K562 (cell line): ENCODE data around the gene BZW2. TPM values are rescaled to one million over a fixed set of nuclear protein-coding genes. Genes with fewer than 3 reads are reported as not detected.

Experiments
- ATAC-seq: fragments of 200-7000 bp; cut with Tn5 transposase; 3 replicates; pipeline ENCODE4 v1.9.1; 2020; ENCODE audit warnings: moderate library complexity
- BruUV-seq: library from RNA; stranded (reverse); fragments of 400-500 nt; replicated peaks from 2 replicates; lab custom pipeline; 2021; lab: Mats Ljungman, UMichigan
- CTCF ChIA-PET: fragments of 300-600 bp; formaldehyde crosslinking; extraction: SDS; loops from one replicate; lab custom pipeline; 2021; ENCODE audit warnings: low intra/inter-chr PET ratio; lab: Yijun Ruan, JAX
- POLR2A ChIA-PET: fragments of 300-600, 350-650 bp; sonication (Branson Sonifier 250); formaldehyde crosslinking; extraction: SDS; loops from one replicate; lab custom pipeline; 2021; ENCODE audit warnings: antibody characterized with exemption, inconsistent platforms; lab: Yijun Ruan, JAX
- DNase-seq, 4 experiments: peaks; one replicate each; pipeline versions ENCODE4 v3.0.0 to v3.0.0-alpha.2; 2011 to 2018; ENCODE audit warnings: low spot score in 3 of 4, mixed read lengths in 3 of 4; ENCODE audit errors: extremely low read depth in 1 of 4
- FAIRE-seq: peaks from 2 replicates; lab custom pipeline; 2011; peaks lifted over from hg19 to GRCh38; lab: Jason Lieb, UNC
- H2AFZ ChIP-seq: 2 replicates; pipeline ENCODE4 v1.6.0; 2011; ENCODE audit warnings: low read depth, low read length, control low read depth, inconsistent platforms
- H3K27ac ChIP-seq: fragments of 200-600 bp; 3 replicates; pipeline ENCODE4 v1.8.0; 2011; ENCODE audit warnings: low read depth, mild to moderate bottlenecking, control low read depth, inconsistent platforms, low read length, moderate library complexity, mixed read lengths; ENCODE audit errors: extremely low read depth
- H3K27me3 ChIP-seq, 2 experiments: fragments of 300-600 bp in 1 of 2; 2 replicates in 1 of 2; 3 replicates in 1 of 2; pipeline versions ENCODE4 v1.6.0 to v1.8.0; 2011; ENCODE audit warnings: inconsistent platforms in 2 of 2, low read length in 2 of 2, mild to moderate bottlenecking in 1 of 2, mixed read lengths in 1 of 2, moderate library complexity in 1 of 2; ENCODE audit not compliant: control insufficient read depth in 2 of 2, insufficient read depth in 2 of 2
- H3K36me3 ChIP-seq: fragments of 300-600 bp; 3 replicates; pipeline ENCODE4 v1.8.0; 2011; ENCODE audit warnings: mild to moderate bottlenecking, low read length, inconsistent platforms; ENCODE audit not compliant: control insufficient read depth, insufficient read depth
- H3K4me1 ChIP-seq, 2 experiments: fragments of 200-600 bp in 1 of 2; replicated peaks in 1 of 2; 2 replicates in 1 of 2; 3 replicates in 1 of 2; pipeline versions ENCODE4 v1.5.1 to v1.8.0; 2011; ENCODE audit warnings: inconsistent platforms in 2 of 2, low read length in 2 of 2, mild to moderate bottlenecking in 1 of 2, mixed read lengths in 1 of 2, moderate library complexity in 1 of 2; ENCODE audit not compliant: control insufficient read depth in 2 of 2, insufficient read depth in 2 of 2
- H3K4me2 ChIP-seq: 2 replicates; pipeline ENCODE4 v1.6.1; 2011; ENCODE audit warnings: low read length, control low read depth, inconsistent platforms, mixed read lengths; ENCODE audit not compliant: insufficient read depth
- H3K4me3 ChIP-seq: fragments of 200-600 bp; sonication (generic), shearing (Covaris generic); 2 replicates; pipeline ENCODE4 v1.5.1; 2016; ENCODE audit warnings: control low read depth, inconsistent platforms
- H3K79me2 ChIP-seq: fragments of 200-600 bp; 3 replicates; pipeline ENCODE4 v1.8.0; 2011; ENCODE audit warnings: low read length, inconsistent platforms; ENCODE audit not compliant: control insufficient read depth, insufficient read depth
- H3K9ac ChIP-seq, 2 experiments: 2 replicates each; pipeline versions ENCODE4 v1.6.0 to v1.6.1; 2011; ENCODE audit warnings: low read depth in 2 of 2, low read length in 2 of 2, control low read depth in 1 of 2, inconsistent platforms in 1 of 2, mild to moderate bottlenecking in 1 of 2, mixed read lengths in 1 of 2; ENCODE audit not compliant: insufficient read depth in 1 of 2
- H3K9me1 ChIP-seq: one replicate; pipeline ENCODE4 v1.6.0; 2011; ENCODE audit warnings: inconsistent platforms, mild to moderate bottlenecking, low read length, moderate library complexity; ENCODE audit not compliant: control insufficient read depth, insufficient read depth
- H3K9me3 ChIP-seq: replicated peaks from 2 replicates; pipeline ENCODE4 v1.5.1; 2011; ENCODE audit warnings: low read depth, low read length, inconsistent platforms; ENCODE audit not compliant: control insufficient read depth, insufficient read depth
- H4K20me1 ChIP-seq: replicated peaks from 2 replicates; pipeline ENCODE4 v1.6.1; 2011; ENCODE audit warnings: low read length, inconsistent platforms, mixed read lengths; ENCODE audit not compliant: control insufficient read depth, insufficient read depth
- ATF7 ChIP-seq: fragments of 450-650 bp; IDR thresholded peaks from 2 replicates; pipeline ENCODE4 v1.7.1; 2014; ENCODE audit warnings: mild to moderate bottlenecking, moderate library complexity
- BRD4 ChIP-seq: fragments of 200-600 bp; sonication (generic); IDR thresholded peaks from 2 replicates; pipeline ENCODE4 v1.6.1; 2017; ENCODE audit warnings: inconsistent platforms
- CREM ChIP-seq: IDR thresholded peaks from 2 replicates; pipeline ENCODE4 v1.6.1; 2014; ENCODE audit warnings: antibody characterized with exemption, low read depth
- EP400 ChIP-seq: fragments of 450-650 bp; IDR thresholded peaks from 2 replicates; pipeline ENCODE4 v1.6.1; 2017; ENCODE audit warnings: antibody characterized with exemption, mild to moderate bottlenecking, moderate library complexity
- JUND ChIP-seq, 2 experiments: IDR thresholded peaks; 2 replicates in 1 of 2; 3 replicates in 1 of 2; pipeline ENCODE4 v1.6.1; 2011; ENCODE audit warnings: borderline replicate concordance in 2 of 2, low read depth in 2 of 2, low read length in 2 of 2, improper control_type of control experiment in 1 of 2, missing biosample characterization in 1 of 2, missing genetic modification characterization in 1 of 2, missing genetic modification reagents in 1 of 2
- NFE2 ChIP-seq: IDR thresholded peaks from 2 replicates; pipeline ENCODE4 v1.6.1; 2014; ENCODE audit warnings: antibody characterized with exemption, low read depth
- NFXL1 ChIP-seq: fragments of 450-650 bp; formaldehyde crosslinking; IDR thresholded peaks from 2 replicates; pipeline ENCODE4 v1.4.0; 2021; ENCODE audit warnings: mild to moderate bottlenecking
- RAD51 ChIP-seq: fragments of 450-650 bp; IDR thresholded peaks from 2 replicates; pipeline ENCODE4 v1.7.1; 2016; ENCODE audit warnings: low read depth, mild to moderate bottlenecking, borderline replicate concordance
- SRF ChIP-seq, 2 experiments: fragments of 250-450, 450-650 bp in 1 of 2; sonication (Bioruptor Pico) in 1 of 2; sonication (generic) in 1 of 2; formaldehyde crosslinking; IDR thresholded peaks; 2 replicates each; pipeline versions ENCODE4 v1.5.0 to v1.5.1; 2020 to 2022; ENCODE audit warnings: mild to moderate bottlenecking in 1 of 2, missing genetic modification reagents in 1 of 2
- WGBS: fragments of 100-300 bp; shearing (Covaris generic); methylation state at CpG from one replicate; pipeline ENCODE4 v1.1.6; 2016; ENCODE audit warnings: low coverage, mixed read lengths; ENCODE audit not compliant: insufficient coverage; ENCODE audit errors: missing lambda C conversion rate; 5-methylcytosine and 5-hydroxymethylcytosine counted together
- in situ Hi-C: fragments of 300-500 bp; cut with MboI; formaldehyde crosslinking; loops from 4 replicates; pipeline ENCODE4 v1.15.0; 2018; ENCODE audit warnings: inconsistent platforms, mixed read lengths
- intact Hi-C: fragments of 100-400 bp; cut with micrococcal nuclease; formaldehyde crosslinking; loops from 2 replicates; pipeline ENCODE4 v1.14.2; 2022
- polyA plus RNA-seq, 8 experiments: library from polyadenylated mRNA; depleted of rRNA in 4 of 8; stranded (reverse) in 5 of 8; unstranded in 3 of 8; fragments of >200 nt; fragmentation: Nextera tagmentation in 2 of 8; fragmentation: Illumina TruSeq in 1 of 8; extraction: Ambion mirVana in 2 of 8; extraction: Trizol in 1 of 8; gene quantifications; 2 replicates each; pipeline versions ENCODE4 v1.2.1 to v1.2.3, GENCODE V29; 2011 to 2014; ENCODE audit warnings: inconsistent platforms in 1 of 8, missing spikeins in 1 of 8
- total RNA-seq, 7 experiments: library from RNA; depleted of rRNA in 6 of 7; stranded (reverse); fragments of >200 nt in 6 of 7; fragmentation: Illumina TruSeq in 2 of 7; extraction: Trizol in 2 of 7; gene quantifications; 2 replicates each; pipeline versions ENCODE4 v1.2.1 to v1.2.3, GENCODE V29; 2011 to 2021; ENCODE audit warnings: low replicate concordance in 1 of 7
- TF ChIP-seq, protein P1 (sequence below): sonication (generic); formaldehyde crosslinking; IDR thresholded peaks from 2 replicates; pipeline ENCODE4 v1.8.1; 2023; ENCODE audit warnings: missing genetic modification reagents, mild to moderate bottlenecking, borderline replicate concordance
- TF ChIP-seq, protein P2 (sequence below), 2 experiments: fragments of 450-650 bp in 1 of 2; sonication (generic) in 1 of 2; formaldehyde crosslinking in 1 of 2; IDR thresholded peaks in 1 of 2; conservative IDR thresholded peaks in 1 of 2; 2 replicates each; pipeline versions ENCODE4 v1.6.1 to v1.8.1; 2016 to 2023; ENCODE audit warnings: mild to moderate bottlenecking in 2 of 2, moderate library complexity in 2 of 2, inconsistent platforms in 1 of 2, missing genetic modification reagents in 1 of 2

The BZW2 gene
- total and polyA plus RNA-seq, 9 of the 15 experiments (the other 6 are each of a cell fraction or from before 2014, with no cell fraction given) = 140 to 316 (median 173) TPM

DNA sequence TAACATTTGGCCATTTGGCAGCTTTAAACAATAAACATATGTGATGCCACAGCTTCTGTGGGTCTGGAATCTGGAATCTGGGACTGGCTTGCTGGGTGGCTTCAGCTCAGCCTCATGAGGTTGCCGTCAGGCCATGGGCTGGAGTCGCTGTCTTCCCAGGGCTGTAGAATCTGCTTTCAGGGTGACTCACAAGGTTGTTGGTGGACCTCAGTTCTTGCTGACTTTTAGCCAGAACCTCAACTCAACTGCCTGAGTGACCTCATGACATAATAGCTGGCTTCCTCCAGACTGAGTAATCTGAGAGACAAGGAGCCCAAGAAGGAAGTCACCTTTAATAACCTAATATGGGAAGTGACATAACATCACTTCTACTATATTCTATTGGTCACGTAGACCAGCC lies 63.0 kb downstream of the BZW2 start:
- Histone ChIP-seq H3K9me3 (no peaks in the 10 kb centered on the region), H3K36me3 (peaks cover 49% of the 10 kb centered on the region), H3K27ac (peak overlapping the region; percentile 43; the same call in 1 of the 3 replicates), H3K4me3 (no peak overlapping the region), H3K4me2 (no peak overlapping the region), H3K27me3 (no peaks in the 10 kb centered on the region), H3K79me2 (no peaks in the 10 kb centered on the region), H3K9me1 (no peaks in the 10 kb centered on the region), H2AFZ (no peak overlapping the region), H3K4me1 (peaks cover 0 to 5% of the 10 kb centered on the region in 2 experiments; a peak in 1 of 5 replicates), H3K9ac (no peak overlapping the region), H4K20me1 (no peaks in the 10 kb centered on the region)
- ATAC-seq = peak; percentile 74
- ChIA-PET CTCF (no interaction called here), POLR2A (interaction anchor here (1.6 kb wide), 1 partner anchor 9 kb away, joined by 7 read pairs; no protein-coding TSS in a partner anchor)
- BruUV-seq = no TSS peak
- 61% methylated on average over 3 of the region's 3 CpGs for WGBS
- intact Hi-C loops (loop anchor here (10.0 kb wide), 1 partner anchor 46 kb away; the partner anchor contains the start of gene TSPAN13), in situ Hi-C loops (no loop called here)
- FAIRE-seq = peak; percentile 70
- DNase-seq = peak in 1 of 4 experiments; percentile 56
- TF ChIP-seq, protein P1, sequence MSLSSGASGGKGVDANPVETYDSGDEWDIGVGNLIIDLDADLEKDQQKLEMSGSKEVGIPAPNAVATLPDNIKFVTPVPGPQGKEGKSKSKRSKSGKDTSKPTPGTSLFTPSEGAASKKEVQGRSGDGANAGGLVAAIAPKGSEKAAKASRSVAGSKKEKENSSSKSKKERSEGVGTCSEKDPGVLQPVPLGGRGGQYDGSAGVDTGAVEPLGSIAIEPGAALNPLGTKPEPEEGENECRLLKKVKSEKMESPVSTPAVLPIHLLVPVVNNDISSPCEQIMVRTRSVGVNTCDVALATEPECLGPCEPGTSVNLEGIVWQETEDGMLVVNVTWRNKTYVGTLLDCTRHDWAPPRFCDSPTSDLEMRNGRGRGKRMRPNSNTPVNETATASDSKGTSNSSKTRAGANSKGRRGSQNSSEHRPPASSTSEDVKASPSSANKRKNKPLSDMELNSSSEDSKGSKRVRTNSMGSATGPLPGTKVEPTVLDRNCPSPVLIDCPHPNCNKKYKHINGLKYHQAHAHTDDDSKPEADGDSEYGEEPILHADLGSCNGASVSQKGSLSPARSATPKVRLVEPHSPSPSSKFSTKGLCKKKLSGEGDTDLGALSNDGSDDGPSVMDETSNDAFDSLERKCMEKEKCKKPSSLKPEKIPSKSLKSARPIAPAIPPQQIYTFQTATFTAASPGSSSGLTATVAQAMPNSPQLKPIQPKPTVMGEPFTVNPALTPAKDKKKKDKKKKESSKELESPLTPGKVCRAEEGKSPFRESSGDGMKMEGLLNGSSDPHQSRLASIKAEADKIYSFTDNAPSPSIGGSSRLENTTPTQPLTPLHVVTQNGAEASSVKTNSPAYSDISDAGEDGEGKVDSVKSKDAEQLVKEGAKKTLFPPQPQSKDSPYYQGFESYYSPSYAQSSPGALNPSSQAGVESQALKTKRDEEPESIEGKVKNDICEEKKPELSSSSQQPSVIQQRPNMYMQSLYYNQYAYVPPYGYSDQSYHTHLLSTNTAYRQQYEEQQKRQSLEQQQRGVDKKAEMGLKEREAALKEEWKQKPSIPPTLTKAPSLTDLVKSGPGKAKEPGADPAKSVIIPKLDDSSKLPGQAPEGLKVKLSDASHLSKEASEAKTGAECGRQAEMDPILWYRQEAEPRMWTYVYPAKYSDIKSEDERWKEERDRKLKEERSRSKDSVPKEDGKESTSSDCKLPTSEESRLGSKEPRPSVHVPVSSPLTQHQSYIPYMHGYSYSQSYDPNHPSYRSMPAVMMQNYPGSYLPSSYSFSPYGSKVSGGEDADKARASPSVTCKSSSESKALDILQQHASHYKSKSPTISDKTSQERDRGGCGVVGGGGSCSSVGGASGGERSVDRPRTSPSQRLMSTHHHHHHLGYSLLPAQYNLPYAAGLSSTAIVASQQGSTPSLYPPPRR (CRISPR knock-in tag) = no peak
- TF ChIP-seq BRD4 (no peak), ATF7 (peak; percentile 55; the same call in 1 of the 2 replicates), JUND (IDR thresholded peaks at IDR 0.05; ENCODE audit: borderline replicate concordance, low read depth, low read length) (peak; percentile 72), JUND (tag; IDR thresholded peaks at IDR 0.05; ENCODE audit: borderline replicate concordance, low read depth, low read length) (peak; percentile 61; the same call in 1 of the 3 replicates), RAD51 (no peak), EP400 (0 out of 2 replicates have a peak, but pooled peaks have one; percentile 10), NFXL1 (CRISPR knock-in tag) (no peak), NFE2 (0 out of 2 replicates have a peak, but pooled peaks have one; percentile 10), SRF (CRISPR knock-in tag; IDR thresholded peaks at IDR 0.05) (peak in 1 of 2 experiments; percentile 60; a peak in 1 of 4 replicates), CREM (0 out of 2 replicates have a peak, but pooled peaks have one; percentile 15)
- TF ChIP-seq, protein P2, sequence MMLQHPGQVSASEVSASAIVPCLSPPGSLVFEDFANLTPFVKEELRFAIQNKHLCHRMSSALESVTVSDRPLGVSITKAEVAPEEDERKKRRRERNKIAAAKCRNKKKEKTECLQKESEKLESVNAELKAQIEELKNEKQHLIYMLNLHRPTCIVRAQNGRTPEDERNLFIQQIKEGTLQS (IDR thresholded peaks at IDR 0.05) = peak; percentile 79
- TF ChIP-seq, protein P2 (CRISPR knock-in tag; conservative IDR thresholded peaks at IDR 0.05) = no peak
